Epithelial cell of esophagus (primary cell): Measurements from ENCODE around the gene POGK.

Experiments
- DNase-seq: peaks from one replicate; pipeline ENCODE4 v3.0.0; 2010; ENCODE audit warnings: low read depth
- H3K4me3 ChIP-seq: 2 replicates; pipeline ENCODE4 v1.5.1; 2011; ENCODE audit warnings: mild to moderate bottlenecking, low read length, control low read depth
- TF ChIP-seq, protein P1 (sequence below): IDR thresholded peaks from 2 replicates; pipeline ENCODE4 v1.5.1; 2011; ENCODE audit warnings: low read depth, mild to moderate bottlenecking, low read length, control low read depth, inconsistent platforms; ENCODE audit not compliant: insufficient read depth; ENCODE audit errors: missing control alignments

The POGK gene

DNA sequence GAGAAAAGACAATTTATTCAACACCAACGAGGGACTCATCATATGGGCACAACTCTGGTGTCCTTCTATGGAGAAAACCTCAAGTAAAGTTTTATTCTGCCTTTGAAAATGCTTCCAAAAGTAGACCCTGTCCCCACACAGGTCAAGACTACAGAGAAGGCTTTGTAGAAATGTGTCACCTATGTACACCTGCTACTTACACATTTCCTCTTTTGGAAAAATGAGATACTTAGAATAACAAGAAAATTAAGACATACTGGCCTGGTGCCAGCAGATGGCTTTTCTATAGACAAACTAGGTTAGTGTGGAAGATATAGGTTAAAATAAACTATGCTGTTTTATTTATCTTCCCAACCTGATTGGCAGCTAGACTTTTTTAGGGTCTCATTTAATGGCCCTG is 13.6 kb downstream of the POGK start:
- TF ChIP-seq, protein P1, sequence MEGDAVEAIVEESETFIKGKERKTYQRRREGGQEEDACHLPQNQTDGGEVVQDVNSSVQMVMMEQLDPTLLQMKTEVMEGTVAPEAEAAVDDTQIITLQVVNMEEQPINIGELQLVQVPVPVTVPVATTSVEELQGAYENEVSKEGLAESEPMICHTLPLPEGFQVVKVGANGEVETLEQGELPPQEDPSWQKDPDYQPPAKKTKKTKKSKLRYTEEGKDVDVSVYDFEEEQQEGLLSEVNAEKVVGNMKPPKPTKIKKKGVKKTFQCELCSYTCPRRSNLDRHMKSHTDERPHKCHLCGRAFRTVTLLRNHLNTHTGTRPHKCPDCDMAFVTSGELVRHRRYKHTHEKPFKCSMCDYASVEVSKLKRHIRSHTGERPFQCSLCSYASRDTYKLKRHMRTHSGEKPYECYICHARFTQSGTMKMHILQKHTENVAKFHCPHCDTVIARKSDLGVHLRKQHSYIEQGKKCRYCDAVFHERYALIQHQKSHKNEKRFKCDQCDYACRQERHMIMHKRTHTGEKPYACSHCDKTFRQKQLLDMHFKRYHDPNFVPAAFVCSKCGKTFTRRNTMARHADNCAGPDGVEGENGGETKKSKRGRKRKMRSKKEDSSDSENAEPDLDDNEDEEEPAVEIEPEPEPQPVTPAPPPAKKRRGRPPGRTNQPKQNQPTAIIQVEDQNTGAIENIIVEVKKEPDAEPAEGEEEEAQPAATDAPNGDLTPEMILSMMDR = no peak
- no peak overlapping the region for H3K4me3 ChIP-seq
- no peak for DNase-seq

DNA sequence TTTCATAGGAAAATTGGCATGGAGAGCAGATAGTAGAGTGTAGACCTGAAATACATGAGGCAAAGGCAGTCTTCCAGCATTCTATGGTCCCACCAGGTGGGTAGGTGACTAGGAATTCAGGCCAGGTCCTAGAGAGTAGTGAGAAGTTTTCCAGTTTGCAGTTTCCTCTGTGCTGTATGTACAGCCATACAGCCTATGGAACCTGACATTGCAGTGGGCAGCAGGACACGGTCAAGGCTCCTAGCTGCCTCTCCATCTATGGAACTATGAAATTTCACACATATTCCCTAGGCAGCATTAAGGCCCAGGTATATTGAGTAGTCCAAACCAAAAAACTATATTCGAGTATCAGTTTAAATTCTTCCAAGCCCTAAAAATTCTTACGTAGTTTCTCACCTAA is 16.3 kb downstream of the POGK start:
- TF ChIP-seq, protein P1 = no peak
- H3K4me3 ChIP-seq = no peak overlapping the region
- no peak for DNase-seq

DNA sequence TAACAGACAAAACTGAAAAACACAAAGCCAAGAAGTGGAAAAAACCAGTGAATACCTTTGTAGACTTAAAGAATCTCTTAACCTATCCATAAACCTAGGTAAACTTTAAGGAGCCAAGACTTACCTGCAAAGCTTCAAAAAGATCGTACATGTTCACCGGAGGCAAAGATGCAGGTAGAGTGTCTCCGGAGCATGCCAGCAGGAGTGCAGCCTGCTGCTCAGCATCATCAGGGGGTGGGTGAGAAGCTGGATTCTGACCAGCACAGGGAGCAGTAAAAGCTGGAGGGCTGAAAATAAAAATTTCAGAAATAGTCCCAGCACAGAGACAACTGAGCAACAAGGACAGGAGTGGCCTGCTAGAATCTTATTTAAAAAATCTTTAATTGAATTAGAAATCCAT is 18.7 kb downstream of the POGK start:
- no peak overlapping the region for H3K4me3 ChIP-seq
- TF ChIP-seq, protein P1 = no peak
- no peak for DNase-seq

DNA sequence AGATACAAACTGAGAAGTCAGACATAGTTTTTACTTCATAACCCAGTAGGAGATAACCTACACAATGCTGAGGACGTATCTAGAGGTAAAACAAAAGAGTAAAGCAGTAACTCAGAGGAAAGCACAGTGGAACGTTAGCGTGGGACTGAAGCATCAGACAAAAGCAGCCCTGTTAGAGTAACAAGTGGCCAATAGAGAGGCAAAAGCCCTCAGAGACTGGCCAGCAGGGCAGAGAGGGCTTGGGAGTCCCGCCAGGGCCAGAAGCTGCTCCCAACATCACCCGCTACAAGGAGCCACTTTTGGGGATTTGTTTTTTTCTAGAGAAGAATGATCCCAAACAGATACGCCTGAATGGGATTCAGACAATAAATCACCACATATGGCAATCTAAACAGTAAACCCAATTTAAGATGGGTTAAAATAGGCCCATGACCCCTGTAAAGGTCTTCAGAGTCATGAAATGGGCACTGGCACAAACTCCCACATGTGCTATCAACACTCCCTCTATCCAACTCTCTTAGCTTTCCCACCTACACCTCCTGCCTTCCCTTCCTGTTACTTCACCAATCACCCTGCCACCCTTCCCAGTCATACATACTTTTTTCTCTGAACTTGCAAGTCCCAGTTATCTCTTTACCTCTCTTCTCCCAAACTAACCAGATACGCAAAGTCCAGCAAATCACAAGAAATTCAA is 19.6 kb downstream of the POGK start:
- DNase-seq = no peak
- TF ChIP-seq, protein P1 = no peak
- H3K4me3 ChIP-seq = no peak overlapping the region

DNA sequence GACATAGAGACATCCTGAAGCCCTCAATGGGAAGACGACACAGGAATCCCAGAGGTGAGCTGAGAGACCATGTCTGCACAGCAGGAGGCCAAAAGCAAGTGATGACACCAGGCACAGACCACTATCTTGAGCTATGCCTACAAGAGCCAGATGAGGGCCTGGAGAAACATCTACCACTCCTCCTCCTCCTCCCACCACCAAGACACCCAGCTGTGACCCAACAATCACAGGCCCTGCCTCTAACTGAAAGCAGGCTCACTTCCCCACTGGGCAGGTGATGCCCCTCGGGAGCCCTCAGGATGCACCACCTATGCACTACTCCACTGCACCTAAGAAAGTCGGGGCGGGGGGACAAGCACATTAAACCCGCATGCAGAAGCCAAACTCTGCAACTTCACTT is 20.3 kb downstream of the POGK start:
- DNase-seq = no peak
- TF ChIP-seq, protein P1 = no peak
- H3K4me3 ChIP-seq = no peak overlapping the region

DNA sequence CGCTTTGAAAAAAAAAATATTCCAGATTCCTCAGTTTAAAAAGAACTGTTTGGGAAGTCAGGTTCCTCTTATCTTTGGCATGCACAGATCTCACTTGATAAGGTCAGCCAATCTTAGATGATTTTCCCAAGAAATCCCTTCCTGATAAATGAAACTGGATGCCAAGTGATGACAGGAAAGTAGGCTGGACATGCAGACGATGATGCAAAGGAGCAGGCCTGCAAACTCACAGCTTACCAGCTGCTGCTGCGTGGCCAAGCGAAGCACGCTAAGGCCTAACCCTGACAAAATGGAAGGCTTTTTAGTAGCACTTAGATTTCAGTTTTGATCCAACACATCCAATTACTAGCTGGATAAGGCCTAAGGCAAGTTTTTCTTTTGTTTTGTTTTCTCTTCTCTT is 26.7 kb downstream of the POGK start:
- TF ChIP-seq, protein P1 = no peak
- H3K4me3 ChIP-seq = no peak overlapping the region
- no peak for DNase-seq

DNA sequence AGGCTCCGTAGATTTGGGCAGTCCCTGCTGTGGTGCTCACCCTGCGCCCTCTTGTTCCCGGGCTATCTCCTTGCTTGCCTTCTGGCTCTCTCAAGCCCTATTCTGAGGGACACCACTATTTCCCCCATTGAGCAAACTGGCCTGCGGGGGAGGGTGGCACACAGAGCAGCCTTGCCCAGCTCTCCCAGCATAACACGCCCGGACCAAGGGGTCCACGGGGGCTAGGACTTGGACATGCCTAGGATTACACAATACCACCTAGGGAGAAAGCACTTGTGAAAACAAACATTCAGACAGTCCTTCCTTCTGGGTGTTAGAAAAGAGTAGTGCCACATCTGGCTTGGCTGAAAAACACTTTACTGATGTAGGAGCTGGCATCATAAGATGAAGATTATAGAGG is 29.4 kb downstream of the POGK start:
- no peak overlapping the region for H3K4me3 ChIP-seq
- TF ChIP-seq, protein P1 = no peak
- no peak for DNase-seq
